Left colon (tissue), 2 donors: ENCODE data around the gene OTUD5. TPM values are rescaled to one million over a fixed set of nuclear protein-coding genes. Genes with fewer than 3 reads are reported as not detected.

Source experiments
- ATAC-seq: fragments of 200-7000 bp; cut with Tn5 transposase; one replicate; pipeline ENCODE4 v1.9.1; 2020; ENCODE audit warnings: mild to moderate bottlenecking, moderate library complexity
- DNase-seq, 2 donors: peaks; one replicate each; pipeline ENCODE4 v3.0.0-alpha.2; 2020
- intact Hi-C, 2 donors: fragments of 100-400 bp; cut with DNase I in 1 of 2; cut with micrococcal nuclease in 1 of 2; formaldehyde crosslinking; loops; one replicate each; pipeline versions ENCODE4 v1.11.2 to v1.14.0; 2022; cut with DNase I, micrococcal nuclease
- total RNA-seq, 2 donors: library from RNA; stranded (reverse); fragmentation: NEBNext Ultra II Directional; extraction: Animal tissue kit (Norgen Biotek cat#: 25700); gene quantifications; one replicate each; pipeline ENCODE4 v1.2.1, GENCODE V29; 2021
- donor health status: DM: no; HTN: no; CAD: no.
- donor health status: DM: yes; HTN: yes; CAD: no.

OTUD5 gene
- total RNA-seq, 2 donors from 2014 or later: 37.2 to 44.2 TPM

- DNase-seq (no peak), ATAC-seq (no peak)
- intact Hi-C loops: no loop called here
Observed at GRCh38 chrX:48940404-48940955, 16.9 kb downstream of the OTUD5 start.

GRCh38 chrX:48939524-48940228 is 17.7 kb downstream of the OTUD5 start:
- ATAC-seq (no peak), DNase-seq (no peak)
- intact Hi-C loops: no loop called here

- intact Hi-C loops: no loop called here
- peak; percentile 24 for ATAC-seq
Observed at GRCh38 chrX:48938721-48939425, 18.5 kb downstream of the OTUD5 start.

GRCh38 chrX:48937054-48937907 is 20.1 kb downstream of the OTUD5 start:
- intact Hi-C loops: no loop called here
- ATAC-seq (peak; percentile 51), DNase-seq (peak; percentile 71 to 74)

More at GRCh38 chrX:48938721-48939425, 18.5 kb downstream of the OTUD5 start:
- peak; percentile 35 to 54 for DNase-seq

- intact Hi-C loops: no loop called here
- ATAC-seq (no peak), DNase-seq (no peak)
Observed at GRCh38 chrX:48936429-48937053, 20.9 kb downstream of the OTUD5 start.

DNA sequence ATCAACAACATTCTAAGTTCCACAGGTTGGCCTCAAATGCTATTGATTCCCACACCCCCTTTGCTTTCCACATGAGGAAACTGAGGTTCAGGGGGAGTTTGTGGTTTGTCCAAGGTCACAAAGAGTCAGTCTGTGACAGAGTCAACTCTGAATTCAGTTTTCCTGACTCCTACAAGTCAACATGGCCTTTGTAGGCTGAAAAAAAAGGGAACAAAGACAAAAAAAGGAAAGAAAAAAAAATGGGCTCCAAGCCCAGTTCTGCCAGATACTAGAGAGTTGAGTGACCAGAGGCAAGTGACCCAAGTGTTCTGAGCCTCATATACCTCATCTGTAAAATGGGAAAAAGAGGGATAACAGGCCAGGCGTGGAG is 22.1 kb downstream of the OTUD5 start:
- ATAC-seq (no peak), DNase-seq (no peak)
- intact Hi-C loops: no loop called here

GRCh38 chrX:48934581-48935300 is 22.7 kb downstream of the OTUD5 start:
- no peak for ATAC-seq
- intact Hi-C loops: no loop called here
- DNase-seq: no peak

DNA sequence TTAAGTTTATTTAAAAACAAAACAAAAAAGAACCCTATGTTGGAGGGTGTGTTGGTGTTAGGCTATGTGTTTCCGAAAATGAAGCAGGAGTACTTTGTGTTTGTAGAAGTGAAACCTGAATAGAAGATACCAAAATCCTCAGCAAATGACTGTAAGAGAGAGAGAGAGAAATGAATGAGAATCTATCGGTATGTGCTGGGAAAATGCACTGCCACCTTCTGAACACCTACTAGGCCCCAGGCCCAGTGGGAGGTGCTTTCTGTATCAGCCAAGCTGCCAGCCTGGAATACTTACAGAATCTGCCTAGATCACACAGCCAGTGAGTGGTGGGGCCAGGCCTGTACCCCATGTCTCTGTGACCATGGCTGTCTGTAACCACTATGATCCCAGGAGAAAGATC is 23.6 kb downstream of the OTUD5 start:
- intact Hi-C loops: no loop called here
- ATAC-seq (no peak), DNase-seq (no peak)

DNA sequence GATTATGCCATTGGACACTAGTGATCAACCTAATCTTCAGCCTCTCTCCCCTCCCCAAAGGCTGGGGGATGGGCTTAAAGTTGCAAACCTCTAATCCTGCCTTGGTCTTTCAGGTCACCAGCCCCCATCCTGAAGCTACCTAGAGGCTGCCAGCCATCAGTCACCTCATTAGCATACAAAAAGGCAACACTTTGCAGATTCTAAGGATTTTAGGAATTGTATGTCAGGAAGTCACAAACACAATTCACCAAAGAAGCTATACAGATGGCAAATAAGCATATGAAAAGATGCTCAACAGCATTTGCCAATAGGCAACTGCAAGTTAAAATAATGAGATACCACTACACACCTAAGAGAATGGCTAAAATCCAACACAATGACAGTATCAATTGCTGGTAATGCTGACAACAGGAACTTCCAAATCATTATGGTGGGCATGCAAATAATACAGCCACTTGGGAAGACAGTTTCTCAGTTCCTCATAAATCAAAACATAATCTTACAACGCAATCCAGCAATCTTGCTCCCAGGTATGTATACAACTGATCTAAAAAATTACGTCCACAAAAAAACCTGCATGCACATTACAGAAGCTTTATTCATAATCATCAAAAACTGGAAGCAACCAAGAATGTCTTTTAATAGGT is 29.5 kb downstream of the OTUD5 start:
- intact Hi-C loops: no loop called here
- no peak for DNase-seq

DNA sequence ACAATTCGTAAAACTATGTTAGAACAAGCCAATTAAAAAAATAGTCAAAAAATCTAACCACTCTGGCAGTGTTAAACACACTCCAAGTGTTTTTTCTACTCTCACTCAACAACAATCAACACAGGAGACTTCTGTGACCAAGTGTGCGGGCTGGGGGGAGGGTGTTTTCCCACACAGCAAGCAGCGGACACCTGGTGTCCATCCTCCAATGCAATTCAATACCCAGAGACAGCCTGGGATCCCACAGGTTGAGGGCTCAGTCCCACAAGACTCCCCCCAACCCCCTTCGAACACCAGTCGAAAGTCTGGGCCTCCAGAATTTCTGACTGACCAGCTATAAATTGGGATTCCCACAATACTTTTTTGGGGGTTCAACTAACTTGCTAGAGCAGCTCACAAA is 30.3 kb downstream of the OTUD5 start:
- no peak for ATAC-seq
- DNase-seq: no peak
- intact Hi-C loops: no loop called here

More for the DNA sequence above, 29.5 kb downstream of the OTUD5 start:
- no peak for ATAC-seq

DNA sequence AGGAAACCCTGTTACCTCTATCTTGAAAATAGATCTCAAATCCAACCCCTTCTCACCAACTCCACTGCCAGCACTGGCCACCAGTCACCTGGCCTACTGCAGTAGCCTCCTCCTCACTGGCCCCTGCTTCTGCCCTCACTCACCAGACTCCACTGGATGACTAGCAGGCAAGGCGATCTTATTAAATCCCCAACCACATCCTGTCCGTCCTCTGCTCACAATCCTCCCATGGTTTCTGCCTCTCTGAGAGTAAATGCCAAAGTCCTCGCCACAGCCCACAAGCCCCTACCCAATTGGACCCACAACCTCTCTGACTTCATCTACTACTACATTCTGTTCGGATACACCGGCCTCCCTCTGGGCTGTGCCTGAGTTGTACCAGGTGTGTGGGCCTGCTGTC is 33.1 kb downstream of the OTUD5 start:
- ATAC-seq (no peak), DNase-seq (no peak)
- intact Hi-C loops: no loop called here

DNA sequence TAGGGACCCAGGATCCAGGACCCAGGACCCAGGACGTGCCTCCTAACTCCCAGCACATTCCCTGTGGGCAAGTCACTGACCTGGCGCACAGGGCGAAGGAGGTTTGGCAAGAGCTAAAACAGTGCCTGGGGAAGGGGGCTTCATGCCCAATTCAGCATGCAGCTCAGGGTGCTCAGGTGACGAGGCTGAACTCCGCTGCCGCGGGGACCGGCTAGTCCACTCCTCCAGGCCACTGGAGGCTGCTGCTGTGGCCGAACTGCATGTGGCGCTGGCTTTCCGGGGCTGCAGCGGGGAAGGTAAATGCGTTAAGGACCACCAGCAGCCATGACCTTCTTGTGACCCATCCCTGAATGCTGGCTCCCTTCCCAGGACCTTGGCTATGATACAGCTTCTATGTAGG is 33.6 kb downstream of the OTUD5 start:
- ATAC-seq: no peak
- intact Hi-C loops: no loop called here
- no peak for DNase-seq

- ATAC-seq: no peak
- intact Hi-C loops: no loop called here
- DNase-seq: no peak
Observed at GRCh38 chrX:48920718-48921104, 36.7 kb downstream of the OTUD5 start.

DNA sequence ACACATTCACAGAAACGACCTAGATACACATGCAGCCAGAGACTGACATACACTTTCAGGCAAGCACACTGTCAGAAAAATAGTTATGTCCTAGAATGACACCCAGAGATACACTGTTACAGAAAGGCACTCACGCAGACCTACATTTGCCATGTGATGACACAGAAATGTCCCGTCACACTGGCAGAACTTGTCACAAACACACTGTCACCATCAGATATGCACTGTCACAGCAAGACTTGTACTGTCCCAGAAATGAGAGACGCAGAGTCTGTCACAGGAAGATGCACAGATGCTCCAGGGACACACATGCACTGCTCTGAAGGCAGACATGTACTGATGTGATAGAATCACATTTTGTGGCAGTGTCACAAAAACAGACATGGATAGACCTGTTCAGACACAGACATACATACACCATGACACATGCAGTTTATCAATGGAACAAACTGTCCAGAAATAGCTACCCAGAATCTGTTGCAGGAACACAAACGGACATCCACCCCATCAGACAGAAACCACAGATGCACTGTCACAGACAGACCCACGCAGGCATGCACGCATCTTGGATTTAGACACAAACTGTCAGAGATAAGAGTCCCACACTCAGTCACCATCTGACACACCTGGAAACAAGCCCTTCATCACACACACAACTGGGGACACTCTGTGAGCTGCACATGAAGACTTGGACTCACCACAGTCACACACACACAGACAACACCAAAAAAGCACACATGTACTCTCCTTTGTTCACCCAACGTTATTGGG is 37.3 kb downstream of the OTUD5 start:
- DNase-seq (no peak), ATAC-seq (no peak)
- intact Hi-C loops: no loop called here

DNA sequence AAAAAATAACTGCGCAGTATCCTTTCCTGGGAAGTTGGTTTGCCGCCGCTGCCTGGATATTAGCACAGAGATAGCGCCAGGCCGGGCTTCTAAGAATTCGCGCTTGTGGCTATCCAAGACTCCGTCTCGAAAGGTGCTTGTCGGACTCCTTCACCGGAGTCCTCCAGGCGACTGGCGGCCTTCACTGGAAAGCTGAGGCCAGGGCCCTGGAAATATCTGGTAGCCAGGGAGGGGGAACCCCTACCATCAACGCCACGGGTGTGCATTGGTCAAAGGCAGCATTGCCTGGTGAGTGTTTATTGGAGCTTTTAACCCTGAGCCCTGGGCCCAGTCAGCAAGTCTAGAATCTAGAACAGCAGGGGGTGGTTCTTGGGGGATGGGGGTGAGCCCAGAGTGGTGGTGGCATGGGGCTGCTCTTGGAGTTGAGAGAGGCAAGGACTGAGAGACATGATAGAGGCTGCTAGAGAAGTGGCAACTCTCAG is 38.0 kb downstream of the OTUD5 start:
- intact Hi-C loops: no loop called here
- DNase-seq: peak in 1 of 2 donors; percentile 40
- ATAC-seq: peak; percentile 8

DNA sequence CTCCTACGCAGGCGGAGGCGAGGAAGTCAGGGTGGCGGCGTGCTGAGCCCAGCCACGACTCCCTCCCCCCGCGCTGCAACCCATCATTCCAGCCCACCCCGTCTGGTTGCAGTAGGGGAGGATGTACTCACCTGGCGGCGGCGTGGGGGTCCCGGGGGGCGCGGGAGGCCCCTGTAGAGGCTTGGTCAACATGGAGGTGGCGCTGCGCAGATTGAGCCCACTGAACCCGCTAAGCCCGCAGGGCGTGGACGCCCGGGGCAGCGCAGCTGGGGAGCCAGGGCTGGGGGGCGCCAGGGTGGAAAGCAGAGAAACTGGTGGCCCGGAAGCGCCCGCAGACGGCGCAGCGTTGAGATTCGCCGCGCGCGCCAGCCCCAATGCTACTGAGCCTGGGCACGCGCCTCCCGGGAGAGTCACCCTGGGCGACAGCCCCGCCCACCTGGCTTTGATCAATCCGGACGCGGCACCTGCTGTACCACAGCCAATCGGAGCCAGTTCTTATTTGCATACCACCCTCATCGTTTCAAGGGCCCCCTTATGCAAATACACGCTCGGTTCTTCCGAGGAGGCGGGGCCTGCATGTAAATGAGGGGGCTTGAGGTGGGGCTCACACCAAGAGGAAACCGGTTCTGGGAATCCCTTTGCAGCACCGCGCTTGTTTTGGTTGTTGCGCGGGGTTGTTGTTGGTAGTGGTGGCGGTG is 38.6 kb downstream of the OTUD5 start, which contains the start of gene PIM2:
PIM2 (minus strand) TSS at position 382 of the 698 bp plus-strand sequence; CDS start at position 192, 190 bp downstream.
- peak; percentile 93 to 94 for DNase-seq
- ATAC-seq: peak; percentile 85
- intact Hi-C loops: no loop called here
